NCI-H187 treated with DMSO at 0.1 percent for 48 hours (cell line): Measurements from ENCODE around the gene LETM1.

ENCODE experiments used
- DNase-seq: peaks from one replicate; lab custom pipeline; 2025; lab: John Stamatoyannopoulos, UW

The LETM1 gene

GRCh38 chr4:1777822-1778641, 77.9 kb downstream of the LETM1 start:
- DNase-seq, result no peak

GRCh38 chr4:1776521-1777161, 79.3 kb downstream of the LETM1 start:
- no peak for DNase-seq

- DNase-seq, result no peak
Observed at GRCh38 chr4:1775731-1776500, 80.0 kb downstream of the LETM1 start.

DNA sequence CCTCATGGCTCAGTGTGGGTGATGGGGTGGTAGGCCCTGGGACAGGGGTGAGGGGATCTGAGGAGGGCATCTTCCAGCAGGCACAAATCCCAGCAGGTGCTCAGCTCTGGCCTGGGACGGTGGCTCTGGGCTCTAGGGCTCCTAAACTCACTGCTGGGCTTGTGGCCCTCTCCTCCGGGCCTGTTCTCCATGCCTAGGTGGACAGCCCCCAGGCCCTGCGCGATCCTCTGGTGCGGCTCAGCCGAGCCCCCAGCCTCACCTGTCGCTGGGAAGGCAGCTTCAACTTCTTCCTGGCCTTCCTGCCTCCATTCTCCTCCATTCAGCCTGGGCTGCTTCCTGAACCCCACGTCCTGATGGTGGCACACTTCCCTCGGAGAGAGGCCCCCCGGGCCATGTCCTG, 82.2 kb downstream of the LETM1 start:
- DNase-seq, result no peak

DNA sequence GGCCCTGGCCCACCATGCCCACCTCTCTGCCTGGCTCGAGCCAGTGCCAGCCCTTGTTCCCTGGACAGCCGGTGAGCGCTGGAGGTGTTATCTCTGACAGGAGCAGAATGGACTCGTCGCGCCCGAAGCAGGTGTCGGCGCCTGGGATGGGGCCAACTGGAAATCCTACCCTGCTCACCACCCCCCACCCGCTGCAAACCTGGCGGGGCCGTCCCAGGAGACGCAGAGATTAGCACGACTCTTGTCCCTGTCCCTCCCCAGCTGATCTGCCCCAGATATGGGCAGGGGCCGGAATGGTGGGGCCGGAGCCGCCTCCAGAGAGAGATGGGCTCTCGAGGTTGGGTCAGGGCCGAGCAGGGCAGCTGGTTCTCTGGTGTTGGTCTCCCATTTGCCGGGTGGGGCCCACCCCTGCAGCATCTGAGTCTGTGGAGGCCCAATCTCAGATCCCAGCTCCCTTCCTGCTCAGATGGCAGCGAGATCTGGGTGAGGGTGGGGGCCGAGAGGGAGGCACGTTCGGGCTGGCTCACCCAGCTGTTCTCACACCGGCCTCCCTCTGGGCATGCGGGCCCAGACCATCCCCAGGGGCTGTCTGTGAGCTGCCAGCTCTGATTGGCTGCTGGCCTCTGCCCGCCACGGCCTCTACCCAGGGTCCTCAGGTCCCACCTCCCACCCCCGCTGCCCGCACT, 83.0 kb downstream of the LETM1 start:
- no peak for DNase-seq

DNA sequence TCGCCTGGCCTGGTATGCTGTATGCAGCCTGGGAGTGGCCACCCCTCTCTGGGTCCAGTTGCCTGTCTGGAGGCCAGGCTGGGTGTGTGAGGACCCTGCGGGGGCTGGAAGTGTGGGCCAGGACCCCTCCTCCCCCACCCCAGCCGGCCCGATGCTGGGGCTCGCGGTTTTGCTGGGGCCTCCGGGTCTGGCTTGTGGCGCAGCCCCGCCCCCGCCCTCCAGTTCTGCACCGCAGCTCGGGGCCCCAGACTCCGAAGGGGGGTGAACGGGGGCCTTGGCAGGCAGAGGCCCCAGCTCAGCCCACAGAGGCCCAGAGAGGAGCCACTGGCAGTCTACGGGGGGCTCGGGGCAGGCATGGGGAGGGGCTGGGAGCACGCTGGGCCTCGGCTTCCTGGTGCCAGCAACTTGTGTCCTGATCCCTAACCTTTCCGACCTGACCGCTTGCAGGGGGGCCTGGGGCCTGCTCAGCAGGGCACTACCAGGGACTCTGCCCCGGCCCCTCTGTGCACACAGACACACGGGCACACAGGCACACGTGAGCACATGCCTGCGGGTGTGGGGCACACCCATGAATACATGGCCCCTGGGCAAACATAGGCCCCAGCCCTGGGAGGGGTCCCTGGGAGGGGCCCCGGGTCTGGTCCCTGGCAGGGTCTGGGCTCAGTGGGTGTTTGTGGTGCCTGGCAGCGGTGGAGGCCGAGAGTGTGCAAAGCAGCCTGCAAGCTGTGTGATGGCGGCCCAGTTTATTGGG, 84.2 kb downstream of the LETM1 start:
- DNase-seq, result no peak

GRCh38 chr4:1770791-1771231, 85.1 kb downstream of the LETM1 start:
- DNase-seq, result no peak

DNA sequence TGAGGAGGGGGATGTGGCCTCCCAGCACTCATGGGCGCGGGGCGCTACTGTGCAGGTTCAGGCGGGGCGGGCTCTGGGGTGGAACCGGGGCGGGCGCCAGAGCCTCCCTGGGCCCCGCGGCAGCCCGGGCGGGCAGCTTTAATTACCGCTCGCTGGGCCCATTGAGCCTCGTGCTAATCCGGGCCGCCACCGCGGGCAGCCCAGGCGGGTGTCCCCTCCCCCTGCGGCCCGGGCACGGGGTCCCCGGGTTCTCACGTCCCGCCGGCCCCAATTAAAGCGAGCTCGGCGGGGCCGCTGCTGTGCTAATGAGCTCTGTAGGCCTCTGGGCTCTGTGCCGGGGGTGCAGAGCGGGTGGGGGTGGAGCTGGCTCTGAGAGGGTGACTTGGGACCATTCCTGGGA, 85.7 kb downstream of the LETM1 start:
- DNase-seq, result no peak

- no peak for DNase-seq
Observed at GRCh38 chr4:1769692-1770091, 86.3 kb downstream of the LETM1 start.

- no peak for DNase-seq
Observed at GRCh38 chr4:1768367-1769034, 87.5 kb downstream of the LETM1 start.

GRCh38 chr4:1767770-1768366, 88.1 kb downstream of the LETM1 start:
- no peak for DNase-seq

GRCh38 chr4:1767061-1767769, 88.7 kb downstream of the LETM1 start:
- no peak for DNase-seq

- DNase-seq, result no peak
Observed at GRCh38 chr4:1766106-1767060, 89.6 kb downstream of the LETM1 start.

DNA sequence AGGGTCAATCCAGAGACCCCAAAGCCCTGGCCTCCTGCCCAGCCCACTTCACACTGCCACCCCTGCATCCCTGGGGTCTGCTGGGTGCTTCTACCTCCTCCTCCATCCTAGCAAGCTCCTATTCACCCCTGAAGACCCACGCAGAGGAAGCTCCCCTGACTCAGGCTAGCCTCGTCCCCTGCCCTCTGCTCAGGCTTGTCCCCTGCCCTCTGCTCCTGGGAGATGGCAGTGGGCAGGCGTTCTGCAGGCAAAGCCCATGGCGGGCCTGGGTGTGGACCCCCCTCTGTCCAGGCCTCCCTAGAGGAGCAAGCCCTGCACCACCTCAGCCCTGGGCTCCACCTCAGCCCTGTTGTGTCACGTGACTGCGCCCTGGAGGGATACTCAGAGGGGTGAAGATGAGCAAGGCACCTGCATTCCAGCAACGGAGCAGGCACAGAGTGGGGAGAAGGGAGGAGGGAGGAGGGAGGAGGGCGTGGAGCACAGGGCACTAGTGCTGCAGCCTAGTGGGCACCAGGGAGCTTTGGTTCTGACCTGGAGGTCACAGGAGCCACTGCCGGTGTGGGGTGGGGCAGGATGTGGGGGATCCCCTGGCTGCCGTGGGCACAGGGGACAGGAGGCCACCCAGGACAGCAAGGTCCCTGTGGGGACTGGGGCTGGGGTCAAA, 90.4 kb downstream of the LETM1 start:
- DNase-seq, result no peak

GRCh38 chr4:1764670-1765069, 91.3 kb downstream of the LETM1 start:
- DNase-seq, result no peak

GRCh38 chr4:1763550-1764080, 92.3 kb downstream of the LETM1 start:
- no peak for DNase-seq

GRCh38 chr4:1763070-1763549, 92.8 kb downstream of the LETM1 start:
- DNase-seq, result no peak
